Upper lobe of right lung (tissue), 1 donor: Measurements from ENCODE around the gene RETREG3. TPM values are rescaled to one million over a fixed set of nuclear protein-coding genes. Genes with fewer than 3 reads are reported as not detected.

Experiments used
- ATAC-seq: fragments of 200-7000 bp; cut with Tn5 transposase; one replicate; pipeline ENCODE4 v1.9.1; 2020; ENCODE audit warnings: mild to moderate bottlenecking, moderate library complexity
- DNase-seq: peaks from one replicate; pipeline ENCODE4 v3.0.0-alpha.2; 2020
- H3K27ac ChIP-seq: fragments of 200-600 bp; one replicate; pipeline ENCODE4 v1.8.0; 2022
- H3K27me3 ChIP-seq: fragments of 200-600 bp; one replicate; pipeline ENCODE4 v1.8.0; 2022; ENCODE audit warnings: mild to moderate bottlenecking
- H3K36me3 ChIP-seq: fragments of 200-600 bp; one replicate; pipeline ENCODE4 v1.8.0; 2022
- H3K4me1 ChIP-seq: fragments of 200-600 bp; one replicate; pipeline ENCODE4 v1.8.0; 2022
- H3K4me3 ChIP-seq: fragments of 200-600 bp; one replicate; pipeline ENCODE4 v1.8.0; 2022; ENCODE audit warnings: mild to moderate bottlenecking
- H3K9me3 ChIP-seq: fragments of 200-600 bp; one replicate; pipeline ENCODE4 v1.8.0; 2022
- CTCF ChIP-seq: fragments of 200-600 bp; IDR thresholded peaks from one replicate; pipeline ENCODE4 v1.8.0; 2022; ENCODE audit warnings: antibody characterized with exemption
- intact Hi-C: fragments of 100-400 bp; cut with DNase I; formaldehyde crosslinking; loops from one replicate; pipeline ENCODE4 v1.11.0; 2022
- total RNA-seq: library from RNA; stranded (reverse); fragmentation: NEBNext Ultra II Directional; extraction: Animal tissue kit (Norgen Biotek cat#: 25700); gene quantifications from one replicate; pipeline ENCODE4 v1.2.1, GENCODE V29; 2021
- donor health status: DM: no; HTN: yes; CAD: no; lungs with severe emphysema.

RETREG3 gene
- total RNA-seq, 1 donor from 2014 or later: 68.6 TPM

- peak overlapping the region; percentile 79 for H3K27ac ChIP-seq
- ATAC-seq (no peak), DNase-seq (no peak)
- H3K4me1 ChIP-seq: peaks cover 44% of the 10 kb centered on the region
- no peaks in the 10 kb centered on the region for H3K27me3 ChIP-seq
- H3K36me3 ChIP-seq: no peaks in the 10 kb centered on the region
- intact Hi-C loops: no loop called here
- no peak for TF ChIP-seq CTCF
- no peak overlapping the region for H3K4me3 ChIP-seq
- no peaks in the 10 kb centered on the region for H3K9me3 ChIP-seq
Observed at GRCh38 chr17:42530952-42531454, 78.2 kb downstream of the RETREG3 start.

Other genes with a start within 250 kb of the RETREG3 start
- gene STAT3, start 220.9 kb downstream of the RETREG3 start, total RNA-seq: 309 TPM
- gene CAVIN1, start 186.1 kb downstream of the RETREG3 start, total RNA-seq: 342 TPM
- gene ATP6V0A1, start 150.5 kb downstream of the RETREG3 start, total RNA-seq: 109 TPM
- 46.9 TPM for gene NAGLU, start 73.1 kb downstream of the RETREG3 start, total RNA-seq
- 1.4 TPM for gene HSD17B1, start 56.5 kb downstream of the RETREG3 start, total RNA-seq
- gene COASY, start 47.2 kb downstream of the RETREG3 start, total RNA-seq: 63.3 TPM
- gene MLX, start 42.3 kb downstream of the RETREG3 start, total RNA-seq: 61.3 TPM
- 4.2 TPM for gene PSMC3IP, start 31.6 kb downstream of the RETREG3 start, total RNA-seq
- 29.2 TPM for gene TUBG1, start 309 bp upstream of the RETREG3 start, total RNA-seq
- gene TUBG2, start 49.9 kb upstream of the RETREG3 start, total RNA-seq: 19.8 TPM
- 26.4 TPM for gene PLEKHH3, start 67.6 kb upstream of the RETREG3 start, total RNA-seq
- gene CCR10, start 72.5 kb upstream of the RETREG3 start, total RNA-seq: 1.4 TPM
- 6.5 TPM for gene CNTNAP1, start 73.2 kb upstream of the RETREG3 start, total RNA-seq
- 58.4 TPM for gene EZH1, start 135.7 kb upstream of the RETREG3 start, total RNA-seq
- gene RAMP2, start 151.9 kb upstream of the RETREG3 start, total RNA-seq: 114 TPM
- gene VPS25, start 164.1 kb upstream of the RETREG3 start, total RNA-seq: 42.3 TPM
- gene WNK4, start 171.2 kb upstream of the RETREG3 start, total RNA-seq: 0.38 TPM
- gene COA3, start 189.3 kb upstream of the RETREG3 start, total RNA-seq: 53.9 TPM
- 0.14 TPM for gene CNTD1, start 189.5 kb upstream of the RETREG3 start, total RNA-seq
- 66.7 TPM for gene BECN1, start 214.9 kb upstream of the RETREG3 start, total RNA-seq
- 89.4 TPM for gene PSME3, start 224.0 kb upstream of the RETREG3 start, total RNA-seq
- 2.0 TPM for gene AOC2, start 235.2 kb upstream of the RETREG3 start, total RNA-seq
- 235 TPM for gene AOC3, start 241.8 kb upstream of the RETREG3 start, total RNA-seq